GM12892 (cell line): Measurements from ENCODE around the gene SYK.

Source experiments
- POLR2AphosphoS5 ChIP-seq: IDR thresholded peaks from 2 replicates; pipeline ENCODE4 v1.6.1; 2011; ENCODE audit warnings: low read depth, low read length, control low read depth
- TAF1 ChIP-seq: IDR thresholded peaks from 2 replicates; pipeline ENCODE4 v1.6.1; 2011; ENCODE audit warnings: low read depth, mild to moderate bottlenecking, control low read depth, low read length, borderline replicate concordance

DNA sequence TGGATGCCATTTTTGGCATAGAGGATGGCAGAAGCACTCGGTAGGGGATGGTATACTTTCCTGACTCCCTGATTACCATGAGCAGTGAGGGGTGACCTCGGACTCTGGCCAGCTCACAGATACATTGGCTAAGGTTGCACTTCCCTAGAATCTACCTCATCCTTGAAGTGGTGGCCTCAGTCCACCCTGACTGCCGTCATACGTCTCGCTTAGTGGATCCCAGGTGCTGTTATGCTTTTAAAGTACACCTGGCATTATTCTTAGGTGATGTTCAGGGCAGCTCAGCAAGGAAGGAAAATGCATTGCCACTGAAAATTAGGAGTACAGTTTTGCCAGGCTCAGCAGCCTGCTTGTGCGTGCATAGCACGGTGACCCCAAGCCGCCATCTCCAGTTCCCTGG, 87.3 kb downstream of the SYK start:
- TF ChIP-seq TAF1, result no peak
- no peak for TF ChIP-seq POLR2AphosphoS5
